Right ventricle myocardium inferior (tissue), 1 donor: ENCODE data around the gene HEXD. TPM values are rescaled to one million over a fixed set of nuclear protein-coding genes. Genes with fewer than 3 reads are reported as not detected.
"Not testable (repeated sequence)": the region's sequence is repeated elsewhere in the genome, so short reads cannot be mapped to it uniquely, and the experiment has no call there.

ENCODE experiments used
- ATAC-seq: fragments of 200-7000 bp; cut with Tn5 transposase; one replicate; pipeline ENCODE4 v1.9.1; 2020; ENCODE audit warnings: mild to moderate bottlenecking, moderate library complexity
- DNase-seq: peaks from one replicate; pipeline ENCODE4 v3.0.0; 2021; ENCODE audit errors: missing footprints
- intact Hi-C: fragments of 100-400 bp; cut with DNase I; formaldehyde crosslinking; loops from one replicate; pipeline ENCODE4 v1.11.0; 2022
- total RNA-seq: library from RNA; stranded (reverse); fragmentation: NEBNext Ultra II Directional; extraction: Animal tissue kit (Norgen Biotek cat#: 25700); gene quantifications from one replicate; pipeline ENCODE4 v1.2.1, GENCODE V29; 2021
- donor health status: DM: no; HTN: yes; CAD: no; lungs with severe emphysema.

HEXD gene
- total RNA-seq, 1 donor from 2014 or later: 14.4 TPM

DNA sequence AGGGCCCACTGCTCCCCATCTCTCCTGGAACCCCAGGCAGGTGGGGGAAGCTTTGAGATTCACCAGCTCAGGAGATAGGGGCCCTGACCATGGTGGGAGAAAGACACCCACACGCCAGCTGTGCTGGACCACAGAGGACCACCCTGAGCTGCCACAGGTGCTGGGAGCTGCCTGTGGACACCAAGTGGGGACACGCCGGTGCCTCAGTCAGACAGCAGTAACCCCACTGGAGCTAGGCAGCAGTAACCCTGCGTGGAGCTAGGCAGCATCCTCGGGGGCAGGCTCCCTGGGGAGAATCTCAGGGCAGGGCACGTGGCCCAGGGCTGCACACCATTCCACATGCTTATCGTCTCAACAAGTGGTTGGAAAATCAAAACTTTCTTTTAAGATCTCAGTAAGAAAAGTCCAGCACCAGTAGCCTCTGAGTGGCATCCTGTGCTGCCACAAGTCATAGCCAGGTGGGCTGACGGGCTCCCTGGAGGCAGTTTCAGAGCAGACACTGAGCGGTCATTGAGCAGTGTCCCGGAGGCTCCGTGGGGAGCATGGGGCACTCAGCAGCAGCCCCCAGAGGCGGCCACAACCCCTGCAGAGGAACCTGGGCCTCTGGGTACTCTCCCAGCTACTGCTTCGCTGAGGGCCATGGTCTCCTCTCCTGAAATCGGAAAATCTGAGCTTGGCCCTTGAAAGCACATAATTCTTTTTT is 8.0 kb upstream of the HEXD start:
- no peak for ATAC-seq
- intact Hi-C loops: no loop called here

DNA sequence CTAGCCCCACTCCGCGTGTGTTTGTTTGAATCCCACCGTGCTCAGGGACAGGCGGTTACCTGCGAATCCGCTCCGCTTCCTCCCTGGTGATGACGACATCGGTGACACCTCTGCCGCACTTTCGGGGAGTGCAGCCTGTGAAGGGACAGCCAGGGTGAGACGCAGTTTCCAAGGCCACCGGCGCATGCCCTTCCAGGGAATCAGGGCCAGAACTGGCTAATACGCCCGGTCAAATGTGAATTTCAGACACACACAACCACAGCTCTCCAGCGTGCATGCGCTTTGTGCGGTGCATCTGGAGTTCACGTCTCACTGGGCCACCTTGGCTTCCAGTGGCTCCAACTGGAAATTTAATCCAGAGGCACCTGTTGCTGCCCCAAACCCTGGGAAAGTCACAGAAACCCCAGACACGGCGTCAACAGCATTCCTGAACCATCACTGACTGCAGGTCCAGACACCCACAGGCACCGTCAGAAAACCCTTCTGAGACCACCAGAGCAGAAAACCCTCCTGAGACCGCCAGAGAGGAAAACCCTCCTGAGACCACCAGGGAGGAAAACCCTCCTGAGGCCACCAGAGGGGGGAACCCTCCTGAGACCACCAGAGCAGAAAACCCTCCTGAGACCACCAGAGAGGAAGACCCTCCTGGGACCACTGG is 6.6 kb upstream of the HEXD start:
- intact Hi-C loops: no loop called here
- ATAC-seq: no peak
- no peak for DNase-seq

More for the DNA sequence above, 8.0 kb upstream of the HEXD start:
- DNase-seq: no peak

DNA sequence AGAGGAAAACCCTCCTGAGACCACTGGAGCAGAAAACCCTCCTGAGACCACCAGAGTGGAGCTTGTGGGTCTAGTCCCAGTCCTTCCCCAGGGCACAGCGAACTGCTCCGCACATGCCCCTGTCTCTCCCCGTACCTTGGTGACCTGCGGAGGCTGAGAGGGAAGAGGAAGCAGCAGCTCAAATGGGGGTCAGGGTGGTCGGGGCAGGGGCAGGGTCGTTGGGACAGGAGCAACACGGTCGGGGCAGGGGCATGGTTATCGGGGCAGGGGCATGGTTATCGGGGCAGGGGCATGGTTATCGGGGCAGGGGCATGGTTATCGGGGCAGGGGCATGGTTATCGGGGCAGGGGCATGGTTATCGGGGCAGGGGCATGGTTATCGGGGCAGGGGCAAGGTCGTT is 6.1 kb upstream of the HEXD start:
- ATAC-seq, intact Hi-C loops, DNase-seq: not testable (repeated sequence)

DNA sequence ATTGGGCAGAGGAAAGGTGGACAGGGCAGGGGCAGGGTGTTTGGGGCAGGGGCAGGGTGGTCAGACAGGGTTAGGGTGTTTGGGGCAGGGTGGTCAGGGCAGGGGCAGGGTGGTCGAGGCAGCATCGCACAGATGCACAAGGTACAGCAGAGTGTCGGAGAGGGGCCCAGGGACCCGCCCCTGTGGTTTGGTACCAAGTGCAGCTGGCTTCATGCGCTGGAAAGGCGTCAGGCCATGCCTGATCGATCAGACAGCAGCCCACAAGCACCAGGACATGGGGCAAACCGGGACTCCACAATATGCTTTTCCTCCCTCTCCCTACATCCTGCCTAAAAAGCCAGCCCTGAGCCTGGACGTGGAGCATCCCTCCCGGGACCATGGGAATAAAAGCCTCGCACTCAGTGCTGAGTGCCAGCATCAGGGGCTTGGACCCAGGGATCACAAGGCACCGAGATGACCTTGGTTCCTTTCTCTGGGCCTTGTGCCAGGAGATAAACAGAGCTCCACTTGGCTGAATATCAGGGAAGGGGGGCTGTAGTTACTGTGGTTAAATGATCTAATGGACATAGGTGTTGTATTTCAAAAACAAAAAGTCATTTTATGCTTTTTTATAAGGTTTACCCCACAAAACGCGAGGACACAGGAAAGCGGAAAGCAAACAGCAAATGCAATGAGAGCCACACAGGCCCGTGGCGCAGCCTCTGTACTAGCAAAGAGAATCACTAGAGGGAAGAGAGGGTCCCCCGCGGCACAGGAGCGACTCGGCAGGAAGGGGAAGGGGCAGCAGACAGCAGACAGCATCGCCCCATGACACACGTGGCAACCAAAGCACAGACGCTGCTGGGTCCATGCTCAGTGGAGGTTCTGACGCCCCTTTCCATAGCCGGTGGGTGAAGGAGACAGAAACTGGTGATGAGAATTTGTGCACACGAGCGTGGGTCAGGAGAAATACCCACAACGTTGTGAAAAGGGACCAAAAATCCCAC is 5.3 kb upstream of the HEXD start:
- ATAC-seq (no peak), DNase-seq (no peak)
- intact Hi-C loops: no loop called here

DNA sequence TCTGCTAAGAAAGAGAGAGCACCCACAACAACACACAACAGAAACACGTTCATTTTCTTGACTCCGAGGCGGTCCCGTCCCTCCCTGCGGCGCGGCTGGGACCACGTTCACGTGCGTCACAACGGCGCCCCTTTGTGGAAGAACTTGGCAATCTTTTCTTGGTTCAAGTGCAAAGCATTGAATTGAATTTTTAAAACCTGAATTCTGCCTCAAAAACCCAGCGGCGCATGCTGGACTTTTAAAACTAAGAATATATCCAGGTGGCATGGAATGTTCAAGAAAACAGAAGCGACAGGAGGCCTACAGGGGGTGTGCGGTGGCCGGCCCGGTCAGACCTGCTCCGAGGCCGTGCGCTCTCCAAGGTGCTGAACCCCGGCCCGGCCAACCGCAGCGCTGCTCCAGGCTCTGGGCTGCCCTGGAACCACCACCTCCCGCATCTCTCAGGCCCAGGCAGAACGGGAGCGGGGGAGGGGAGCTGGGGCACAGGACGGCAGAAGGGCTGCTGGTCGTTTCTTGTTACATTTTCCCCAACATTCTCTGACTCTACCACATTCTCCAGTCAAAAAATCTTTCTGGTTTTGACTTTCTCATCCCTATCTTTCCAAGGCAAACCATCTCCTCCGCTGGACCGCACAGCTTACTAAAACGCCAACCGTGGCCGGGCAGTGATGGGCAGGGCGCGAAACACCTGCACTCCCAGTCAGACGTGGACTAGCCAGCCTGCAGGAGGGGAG is 3.4 kb upstream of the HEXD start:
- ATAC-seq: peak; percentile 72
- intact Hi-C loops: loop anchor here (1.0 to 5.0 kb wide), 2 partner anchors 38 to 62 kb away; partner anchors contain the start of gene CYBC1
- DNase-seq: peak; percentile 87

DNA sequence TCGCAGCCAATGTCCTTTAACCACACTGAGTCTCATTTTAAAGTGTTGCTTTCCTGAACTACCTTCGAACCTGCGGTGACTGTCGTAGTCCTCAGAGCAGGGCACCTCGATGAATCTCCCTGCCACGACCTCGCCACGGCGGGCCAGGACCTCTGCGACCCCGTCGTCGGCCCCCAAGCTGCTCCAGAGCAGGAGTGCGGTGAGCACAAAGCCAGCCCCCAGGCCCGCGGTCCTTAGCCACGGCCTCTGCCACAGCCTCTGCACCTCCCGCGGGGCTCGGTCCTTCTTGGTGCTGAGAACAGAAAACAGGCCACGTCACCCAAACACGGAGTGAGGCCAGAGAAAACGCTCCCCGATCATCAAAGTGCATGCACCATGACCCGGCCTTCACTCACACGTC is 2.8 kb upstream of the HEXD start:
- ATAC-seq: no peak
- no peak for DNase-seq
- intact Hi-C loops: loop anchor here (5.0 kb wide), 1 partner anchor 37 kb away; the partner anchor contains the start of gene CYBC1

DNA sequence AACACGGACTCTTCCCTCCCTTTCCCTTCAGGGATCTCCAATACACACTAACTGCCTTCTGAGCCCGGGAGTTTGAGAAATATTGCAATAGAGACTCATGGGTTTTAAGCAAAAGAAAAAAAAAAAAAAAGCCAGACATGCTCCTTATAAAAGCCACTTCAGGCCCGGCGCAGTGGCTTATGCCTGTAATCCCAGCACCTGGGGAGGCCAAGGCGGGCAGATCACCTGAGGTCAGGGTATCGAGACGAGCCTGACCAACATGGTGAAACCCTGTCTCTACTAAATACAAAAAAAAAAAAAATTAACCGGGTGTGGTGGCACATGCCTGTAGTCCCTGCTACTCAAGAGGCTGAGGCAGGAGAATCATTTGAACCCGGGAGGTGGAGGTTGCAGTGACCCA is 2.4 kb upstream of the HEXD start:
- ATAC-seq (no peak), DNase-seq (no peak)

DNA sequence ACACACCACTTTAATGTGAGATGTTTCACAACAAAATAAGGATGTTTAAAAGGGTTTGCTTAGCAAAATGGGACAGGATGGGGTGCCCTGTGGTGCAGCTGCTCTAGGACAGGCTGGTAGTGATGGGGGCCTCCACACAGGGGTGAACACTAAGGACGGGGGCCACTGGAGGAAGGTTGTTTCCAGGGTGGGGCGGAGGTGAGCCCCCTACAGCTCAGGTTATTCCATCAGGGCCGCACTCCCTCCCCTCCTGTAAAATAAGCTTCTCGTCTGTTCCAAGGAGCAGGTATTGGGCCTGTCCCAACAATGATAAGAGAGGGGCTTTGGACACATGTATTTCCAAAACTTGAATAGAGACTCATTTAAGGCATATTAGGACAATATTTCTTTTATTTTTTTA is 1.9 kb upstream of the HEXD start:
- intact Hi-C loops: loop anchor here (5.0 kb wide), 1 partner anchor 36 kb away; the partner anchor contains the start of gene CYBC1
- ATAC-seq: no peak
- DNase-seq: no peak

More for the DNA sequence above, 2.4 kb upstream of the HEXD start:
- intact Hi-C loops: loop anchor here (5.0 kb wide), 1 partner anchor 37 kb away; the partner anchor contains the start of gene CYBC1

DNA sequence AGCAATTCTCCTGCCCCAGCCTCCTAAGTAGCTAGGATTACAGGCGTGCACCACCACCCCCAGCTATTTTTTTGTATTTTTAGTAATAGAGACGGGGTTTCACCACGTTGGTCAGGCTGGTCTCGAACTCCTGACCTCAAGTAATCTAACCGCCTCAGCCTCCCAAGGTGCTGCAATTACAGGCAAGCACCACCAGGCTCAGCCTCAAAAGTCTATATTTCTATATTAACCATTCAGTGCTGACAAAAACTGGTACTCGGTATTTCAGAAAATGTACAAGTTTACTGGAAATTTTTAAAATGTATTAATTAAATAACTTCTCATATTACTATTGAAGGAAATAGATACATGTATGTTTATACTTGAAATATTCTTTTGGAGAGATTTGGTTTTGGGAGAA is 1.4 kb upstream of the HEXD start:
- intact Hi-C loops: loop anchor here (5.0 kb wide), 1 partner anchor 36 kb away; the partner anchor contains the start of gene CYBC1
- DNase-seq: no peak

DNA sequence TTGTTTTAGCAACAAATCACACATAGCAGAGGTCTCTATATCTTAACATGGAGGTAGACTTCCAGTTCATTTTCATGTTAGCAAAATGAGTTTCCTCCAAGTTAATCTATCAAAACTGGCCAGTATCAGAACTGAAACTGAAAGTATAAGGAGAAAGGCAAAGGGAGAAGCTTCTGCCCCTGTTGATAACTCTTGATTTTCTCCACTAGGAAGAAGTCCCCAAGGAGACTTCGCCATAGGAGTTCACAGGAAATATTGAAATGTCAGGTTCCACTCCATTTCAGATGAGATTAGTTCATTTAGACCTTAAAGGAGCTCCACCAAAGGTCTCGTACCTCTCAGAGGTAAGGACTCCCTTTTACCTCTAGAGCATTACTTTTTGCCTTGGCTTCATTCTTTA is 1.4 kb downstream of the HEXD start:
- intact Hi-C loops: loop anchor here (5.0 kb wide), 1 partner anchor 33 kb away; the partner anchor contains the start of gene CYBC1
- no peak for ATAC-seq

More for the DNA sequence above, 1.4 kb upstream of the HEXD start:
- ATAC-seq: no peak

DNA sequence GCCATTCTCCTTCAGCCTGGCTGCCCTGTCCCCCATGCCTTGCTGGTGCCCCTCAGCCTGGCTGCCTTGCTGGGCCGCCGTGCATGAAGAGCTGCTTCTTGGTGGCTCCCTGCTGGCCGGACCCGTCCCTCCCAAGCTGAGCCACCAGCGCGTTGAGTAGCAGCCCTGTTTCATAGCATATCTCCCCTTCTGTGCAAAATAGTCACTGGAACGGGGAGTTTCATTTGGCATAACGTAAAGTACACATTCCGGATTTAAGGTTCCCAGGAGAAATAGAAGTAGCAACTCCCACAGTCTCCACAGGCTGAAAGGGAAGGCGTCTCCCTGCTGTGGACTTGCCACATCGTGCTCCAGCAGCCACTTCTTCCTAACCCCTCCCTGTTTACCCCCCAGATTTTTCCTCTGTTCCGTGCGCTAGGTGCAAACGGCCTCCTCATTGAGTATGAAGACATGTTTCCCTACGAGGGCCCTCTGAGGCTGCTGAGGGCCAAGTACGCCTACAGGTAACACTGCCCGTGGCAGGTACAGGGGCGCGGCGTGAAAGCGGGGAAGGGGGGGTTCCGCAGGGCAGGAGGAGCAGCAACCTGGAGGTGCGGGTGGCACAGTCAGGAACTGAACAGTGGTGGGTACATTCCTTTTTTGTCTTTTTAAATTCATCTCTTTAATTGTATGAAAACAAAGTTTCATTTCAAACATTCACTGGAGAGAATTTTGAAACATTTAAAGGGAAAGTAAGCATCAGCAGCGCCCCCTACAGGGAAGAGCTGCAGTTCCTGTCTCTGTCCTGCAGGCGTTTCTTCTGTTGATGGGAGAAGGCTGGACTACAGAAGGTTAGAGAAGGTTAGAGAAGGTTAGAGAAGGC is 6.1 kb downstream of the HEXD start:
- intact Hi-C loops: no loop called here
- ATAC-seq (peak; percentile 38), DNase-seq (no peak)

More for the DNA sequence above, 1.4 kb downstream of the HEXD start:
- no peak for DNase-seq

DNA sequence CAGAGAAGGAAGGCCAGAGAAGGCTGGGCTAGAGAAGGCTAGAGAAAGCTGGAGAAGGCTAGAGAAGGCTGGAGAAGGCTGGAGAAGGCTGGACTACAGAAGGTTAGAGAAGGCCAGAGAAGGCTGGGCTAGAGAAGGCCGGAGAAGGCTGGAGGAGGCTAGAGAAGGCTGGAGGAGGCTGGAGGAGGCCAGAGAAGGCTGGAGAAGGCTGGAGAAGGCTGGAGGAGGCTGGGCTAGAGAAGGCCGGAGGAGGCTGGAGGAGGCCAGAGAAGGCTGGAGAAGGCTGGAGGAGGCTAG is 6.7 kb downstream of the HEXD start:
- intact Hi-C loops: no loop called here
- DNase-seq (no peak), ATAC-seq (no peak)

DNA sequence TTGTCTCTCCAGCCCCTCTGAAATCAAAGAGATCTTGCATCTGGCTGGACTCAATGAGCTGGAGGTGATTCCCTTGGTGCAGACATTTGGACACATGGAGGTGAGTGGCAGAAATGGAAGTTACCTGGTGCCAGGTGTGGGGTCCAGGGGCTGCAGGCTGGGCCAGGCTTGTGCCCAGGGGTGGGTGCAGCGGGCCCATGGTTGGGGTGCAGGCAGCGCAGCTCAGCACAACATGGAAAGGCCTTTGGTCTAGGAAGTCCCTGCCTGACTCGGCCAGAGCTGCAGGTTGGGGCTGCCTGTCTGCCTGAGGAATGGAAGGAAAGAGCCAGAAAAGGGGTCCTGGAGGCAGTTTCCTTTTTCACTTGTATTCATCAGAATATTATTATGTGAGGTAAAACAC is 10.4 kb downstream of the HEXD start:
- intact Hi-C loops: no loop called here

DNA sequence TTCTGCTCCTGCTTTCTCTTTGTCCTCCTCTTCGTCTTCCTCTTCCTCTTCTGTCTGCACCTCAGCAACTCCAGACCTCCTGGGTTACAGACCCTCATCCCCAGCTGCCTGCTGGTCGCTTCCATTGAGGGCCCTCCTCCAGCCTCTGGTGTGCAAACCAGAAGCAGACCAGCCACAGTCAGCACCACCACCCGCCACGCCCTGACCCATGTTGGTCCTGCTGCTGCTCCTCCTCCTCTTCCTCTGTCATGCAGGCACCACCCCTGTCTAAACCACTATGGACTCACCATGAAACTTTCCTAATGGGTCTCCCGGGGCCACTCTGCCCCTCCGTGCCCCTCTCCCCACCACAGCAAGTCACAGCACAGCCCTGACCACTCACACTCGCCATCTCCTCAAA is 11.7 kb downstream of the HEXD start:
- ATAC-seq: no peak
- intact Hi-C loops: no loop called here
- no peak for DNase-seq

More for the DNA sequence above, 10.4 kb downstream of the HEXD start:
- DNase-seq (no peak), ATAC-seq (no peak)

DNA sequence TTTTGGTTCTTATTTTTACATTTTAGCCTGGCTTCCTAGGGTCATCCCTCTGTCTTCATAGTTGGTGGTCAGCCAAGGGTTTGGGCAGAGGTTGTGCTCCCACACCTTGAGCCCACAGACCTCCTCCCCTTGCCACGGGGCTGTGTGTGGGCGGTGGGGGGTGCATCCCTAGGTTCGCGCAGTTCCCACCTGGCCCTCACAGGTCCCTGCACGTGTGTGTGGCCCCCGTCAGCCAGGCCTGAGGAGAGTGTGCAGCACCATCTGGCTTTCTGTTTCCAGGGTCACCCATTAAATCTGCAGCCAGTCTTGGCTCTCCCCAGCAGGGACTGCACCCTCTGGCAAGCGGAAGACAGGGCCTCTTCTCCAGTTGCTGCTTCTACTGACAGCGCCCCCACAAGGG is 13.9 kb downstream of the HEXD start:
- ATAC-seq (no peak), DNase-seq (no peak)

DNA sequence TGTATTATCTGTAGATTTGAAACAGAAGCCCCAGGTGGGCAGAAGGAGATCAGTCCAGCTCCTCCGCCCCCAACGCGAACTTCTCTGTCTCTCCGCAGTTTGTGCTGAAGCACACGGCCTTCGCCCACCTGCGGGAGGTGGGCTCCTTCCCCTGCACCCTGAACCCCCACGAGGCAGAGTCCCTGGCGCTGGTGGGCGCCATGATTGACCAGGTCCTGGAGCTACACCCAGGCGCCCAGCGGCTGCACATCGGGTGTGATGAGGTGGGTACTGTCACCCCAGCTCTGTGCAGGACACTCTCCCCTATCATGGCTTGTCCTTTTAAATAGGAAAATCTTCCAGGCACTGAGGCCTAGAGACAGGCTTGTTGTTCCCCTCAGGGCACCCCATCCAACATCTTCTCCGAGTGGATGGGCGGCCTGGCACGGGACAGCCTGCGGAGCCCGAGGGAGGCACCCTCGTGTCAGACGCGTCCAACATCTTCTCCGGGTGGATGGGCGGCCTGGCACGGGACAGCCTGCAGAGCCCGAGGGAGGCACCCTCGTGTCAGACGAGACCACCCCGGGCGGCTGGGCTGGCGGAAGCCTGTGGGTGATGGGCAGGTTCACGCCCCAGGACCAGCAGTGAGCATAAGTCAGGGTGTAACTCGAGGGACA is 15.5 kb downstream of the HEXD start:
- DNase-seq (no peak), ATAC-seq (no peak)
- intact Hi-C loops: no loop called here

More for the DNA sequence above, 13.9 kb downstream of the HEXD start:
- intact Hi-C loops: no loop called here

DNA sequence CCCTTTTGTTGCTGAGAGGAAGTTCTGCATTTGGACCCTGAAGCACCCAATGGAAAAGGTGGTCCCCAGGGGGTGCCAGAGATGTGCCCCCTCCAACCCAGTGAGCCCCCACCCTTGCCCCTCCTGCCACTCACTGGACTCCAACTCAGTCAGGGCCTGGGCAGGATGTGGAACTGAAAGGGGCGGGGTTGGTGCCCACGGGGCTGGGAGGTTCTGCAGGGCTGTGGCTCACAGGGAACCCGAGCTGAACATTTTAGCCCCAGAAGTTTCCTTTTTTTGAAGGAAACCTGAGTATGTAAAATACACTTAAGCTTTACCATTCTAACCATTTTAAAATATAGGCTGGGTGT is 16.0 kb downstream of the HEXD start:
- ATAC-seq (no peak), DNase-seq (no peak)
- intact Hi-C loops: no loop called here
